Mesendoderm (in vitro differentiated cells): Measurements from ENCODE around the gene LRRC26.

Source experiments
- DNase-seq: peaks from one replicate; pipeline ENCODE4 v3.0.0; 2013
- H2AK5ac ChIP-seq: 2 replicates; pipeline ENCODE4 v1.6.1; 2013; ENCODE audit warnings: low read length, inconsistent platforms
- H2BK120ac ChIP-seq: 2 replicates; pipeline ENCODE4 v1.6.1; 2013; ENCODE audit warnings: low read depth, mild to moderate bottlenecking, low read length, moderate library complexity, mixed read lengths
- H2BK15ac ChIP-seq: replicated peaks from 2 replicates; pipeline ENCODE4 v1.6.1; 2013; ENCODE audit warnings: low read depth, mild to moderate bottlenecking, moderate library complexity
- H2BK5ac ChIP-seq: 2 replicates; pipeline ENCODE4 v1.6.1; 2013; ENCODE audit warnings: low read length, inconsistent platforms
- H3K18ac ChIP-seq: 2 replicates; pipeline ENCODE4 v1.6.1; 2013; ENCODE audit warnings: mild to moderate bottlenecking, low read length, mixed read lengths
- H3K23ac ChIP-seq: one replicate; pipeline ENCODE4 v1.6.1; 2013; ENCODE audit warnings: low read length
- H3K27ac ChIP-seq: 2 replicates; pipeline ENCODE4 v1.5.1; 2013; ENCODE audit warnings: low read depth, mild to moderate bottlenecking, inconsistent platforms, low read length, moderate library complexity
- H3K27me3 ChIP-seq: 2 replicates; pipeline ENCODE4 v1.6.1; 2013; ENCODE audit warnings: low read length, control low read depth, mild to moderate bottlenecking, inconsistent platforms; ENCODE audit not compliant: insufficient read depth, poor library complexity
- H3K36me3 ChIP-seq: 2 replicates; pipeline ENCODE4 v1.6.1; 2013; ENCODE audit warnings: low read length, inconsistent platforms; ENCODE audit not compliant: control insufficient read depth, insufficient read depth
- H3K4ac ChIP-seq: one replicate; pipeline ENCODE4 v1.6.1; 2013; ENCODE audit warnings: low read depth, mild to moderate bottlenecking, low read length, moderate library complexity
- H3K4me1 ChIP-seq: 2 replicates; pipeline ENCODE4 v1.6.1; 2013; ENCODE audit warnings: low read depth, low read length, inconsistent platforms; ENCODE audit not compliant: control insufficient read depth
- H3K4me2 ChIP-seq: 2 replicates; pipeline ENCODE4 v1.6.1; 2013; ENCODE audit warnings: low read length
- H3K4me3 ChIP-seq: 2 replicates; pipeline ENCODE4 v1.5.1; 2013; ENCODE audit warnings: mild to moderate bottlenecking, low read length
- H3K56ac ChIP-seq: one replicate; pipeline ENCODE4 v1.6.1; 2013; ENCODE audit warnings: low read length
- H3K79me1 ChIP-seq: 2 replicates; pipeline ENCODE4 v1.6.1; 2013; ENCODE audit warnings: low read length, inconsistent platforms
- H3K79me2 ChIP-seq: 2 replicates; pipeline ENCODE4 v1.6.1; 2013; ENCODE audit warnings: mild to moderate bottlenecking, low read length; ENCODE audit not compliant: control insufficient read depth, insufficient read depth
- H3K9ac ChIP-seq: 2 replicates; pipeline ENCODE4 v1.6.1; 2013; ENCODE audit warnings: low read length, inconsistent platforms
- H4K5ac ChIP-seq: one replicate; pipeline ENCODE4 v1.6.1; 2013; ENCODE audit warnings: low read length
- H4K8ac ChIP-seq: one replicate; pipeline ENCODE4 v1.6.1; 2013; ENCODE audit warnings: low read depth, mild to moderate bottlenecking, control low read depth, low read length, moderate library complexity
- WGBS: extraction: QIAGEN DNeasy Blood & Tissue Kit; methylation state at CpG from one replicate; pipeline ENCODE4 v1.1.7; 2013; ENCODE audit warnings: low lambda C conversion rate, missing lambda C conversion rate; ENCODE audit not compliant: insufficient coverage; ENCODE audit errors: extremely low coverage; 5-methylcytosine and 5-hydroxymethylcytosine counted together

LRRC26 gene

GRCh38 chr9:137148242-137148641 is 21.6 kb downstream of the LRRC26 start:
- Histone ChIP-seq H3K79me1 (no peaks in the 10 kb centered on the region), H2BK15ac (no peak overlapping the region), H3K4me3 (no peak overlapping the region), H3K9ac (no peak overlapping the region), H3K18ac (no peak overlapping the region), H2AK5ac (no peak overlapping the region), H3K79me2 (no peaks in the 10 kb centered on the region), H3K4me2 (no peak overlapping the region), H3K56ac (no peak overlapping the region), H2BK5ac (no peak overlapping the region), H3K27ac (no peak overlapping the region), H3K4ac (no peak overlapping the region), H2BK120ac (no peak overlapping the region), H3K4me1 (no peaks in the 10 kb centered on the region), H3K36me3 (no peaks in the 10 kb centered on the region), H4K5ac (no peak overlapping the region), H3K23ac (no peak overlapping the region), H4K8ac (no peak overlapping the region), H3K27me3 (no peaks in the 10 kb centered on the region)
- DNase-seq, result no peak
- no CpG with 5 or more reads among the region's 27 CpGs for WGBS

- H2BK5ac ChIP-seq, result no peak overlapping the region
- no peak overlapping the region for H2AK5ac ChIP-seq
- H2BK120ac ChIP-seq, result no peak overlapping the region
- no peaks in the 10 kb centered on the region for H3K79me1 ChIP-seq
- H3K23ac ChIP-seq, result no peak overlapping the region
- H3K4me1 ChIP-seq, result no peaks in the 10 kb centered on the region
- no CpG with 5 or more reads among the region's 24 CpGs for WGBS
- no peak overlapping the region for H4K8ac ChIP-seq
- H4K5ac ChIP-seq, result no peak overlapping the region
- no peak overlapping the region for H3K4me3 ChIP-seq
- H3K27ac ChIP-seq, result no peak overlapping the region
- H3K4ac ChIP-seq, result no peak overlapping the region
- no peak overlapping the region for H3K18ac ChIP-seq
- no peak overlapping the region for H3K4me2 ChIP-seq
- H3K56ac ChIP-seq, result no peak overlapping the region
- no peak overlapping the region for H2BK15ac ChIP-seq
- no peaks in the 10 kb centered on the region for H3K36me3 ChIP-seq
- no peak for DNase-seq
- no peaks in the 10 kb centered on the region for H3K27me3 ChIP-seq
- no peaks in the 10 kb centered on the region for H3K79me2 ChIP-seq
- H3K9ac ChIP-seq, result no peak overlapping the region
Observed at GRCh38 chr9:137147793-137148160, 22.1 kb downstream of the LRRC26 start.

- Histone ChIP-seq H3K79me2 (no peaks in the 10 kb centered on the region), H2BK5ac (no peak overlapping the region), H3K9ac (no peak overlapping the region), H2BK15ac (no peak overlapping the region), H3K27ac (no peak overlapping the region), H3K56ac (no peak overlapping the region), H2BK120ac (no peak overlapping the region), H3K4me2 (no peak overlapping the region), H3K79me1 (no peaks in the 10 kb centered on the region), H4K8ac (no peak overlapping the region), H2AK5ac (no peak overlapping the region), H3K4ac (no peak overlapping the region), H3K36me3 (no peaks in the 10 kb centered on the region), H3K18ac (no peak overlapping the region), H3K4me3 (no peak overlapping the region), H3K27me3 (no peaks in the 10 kb centered on the region), H4K5ac (no peak overlapping the region), H3K23ac (no peak overlapping the region), H3K4me1 (no peaks in the 10 kb centered on the region)
- no peak for DNase-seq
- no CpG with 5 or more reads among the region's 26 CpGs for WGBS
Observed at GRCh38 chr9:137147091-137147792, 22.6 kb downstream of the LRRC26 start.

GRCh38 chr9:137146527-137146918 is 23.3 kb downstream of the LRRC26 start:
- Histone ChIP-seq H2BK120ac (no peak overlapping the region), H4K5ac (no peak overlapping the region), H3K27me3 (no peaks in the 10 kb centered on the region), H3K79me2 (no peaks in the 10 kb centered on the region), H3K18ac (no peak overlapping the region), H3K56ac (no peak overlapping the region), H3K4me1 (no peaks in the 10 kb centered on the region), H2BK15ac (no peak overlapping the region), H3K27ac (no peak overlapping the region), H3K4me2 (no peak overlapping the region), H3K36me3 (no peaks in the 10 kb centered on the region), H2BK5ac (no peak overlapping the region), H3K9ac (no peak overlapping the region), H3K4me3 (no peak overlapping the region), H2AK5ac (no peak overlapping the region), H3K4ac (no peak overlapping the region), H4K8ac (no peak overlapping the region), H3K23ac (no peak overlapping the region), H3K79me1 (no peaks in the 10 kb centered on the region)
- DNase-seq, result no peak
- no CpG with 5 or more reads among the region's 9 CpGs for WGBS

GRCh38 chr9:137145731-137146526 is 23.9 kb downstream of the LRRC26 start:
- Histone ChIP-seq H3K4me1 (no peaks in the 10 kb centered on the region), H3K4me3 (no peak overlapping the region), H3K23ac (no peak overlapping the region), H3K56ac (no peak overlapping the region), H3K4ac (no peak overlapping the region), H3K27me3 (no peaks in the 10 kb centered on the region), H3K79me1 (no peaks in the 10 kb centered on the region), H4K5ac (no peak overlapping the region), H3K27ac (no peak overlapping the region), H3K36me3 (no peaks in the 10 kb centered on the region), H3K79me2 (no peaks in the 10 kb centered on the region), H3K4me2 (no peak overlapping the region), H2BK5ac (no peak overlapping the region), H2BK15ac (no peak overlapping the region), H2AK5ac (no peak overlapping the region), H3K18ac (no peak overlapping the region), H4K8ac (no peak overlapping the region), H2BK120ac (no peak overlapping the region), H3K9ac (no peak overlapping the region)
- no peak for DNase-seq
- WGBS, result no CpG with 5 or more reads among the region's 49 CpGs
